Tibial nerve (tissue), 4 donors: ENCODE measurements around the gene PTPN22. TPM values are rescaled to one million over a fixed set of nuclear protein-coding genes. Genes with fewer than 3 reads are reported as not detected.
A peak's percentile ranks its signal among the peaks of the same experiment; 100 is the strongest.

ENCODE experiments used
- DNase-seq, 2 donors: peaks; one replicate each; pipeline ENCODE4 v3.0.0-alpha.2; 2019; ENCODE audit warnings: low spot score in 2 of 2
- H3K27ac ChIP-seq, 4 donors: fragments of 200-600 bp; sonication (generic) in 3 of 4; one replicate each; pipeline ENCODE4 v1.5.1; 2017 to 2019; ENCODE audit warnings: mild to moderate bottlenecking in 1 of 4
- H3K27me3 ChIP-seq, 2 donors: fragments of 200-600 bp; sonication (generic) in 1 of 2; one replicate each; pipeline versions ENCODE4 v1.5.1 to v1.6.0; 2017 to 2019
- H3K36me3 ChIP-seq, 3 donors: fragments of 200-600 bp; sonication (generic); one replicate each; pipeline ENCODE4 v1.5.1; 2018 to 2019
- H3K4me1 ChIP-seq, 4 donors: fragments of 200-600 bp; sonication (generic) in 3 of 4; one replicate each; pipeline ENCODE4 v1.5.1; 2017 to 2019
- H3K4me3 ChIP-seq, 4 donors: fragments of 200-600 bp; sonication (generic) in 3 of 4; one replicate each; pipeline ENCODE4 v1.5.1; 2017 to 2019; ENCODE audit warnings: mild to moderate bottlenecking in 1 of 4, moderate library complexity in 1 of 4
- H3K9me3 ChIP-seq, 4 donors: fragments of 200-600 bp; sonication (generic) in 3 of 4; one replicate each; pipeline ENCODE4 v1.5.1; 2017 to 2019
- EP300 ChIP-seq, 2 donors: sonication (generic); formaldehyde crosslinking; IDR thresholded peaks; one replicate each; pipeline ENCODE4 v1.6.1; 2017; ENCODE audit warnings: antibody characterized with exemption in 2 of 2, mild to moderate bottlenecking in 1 of 2
- POLR2A ChIP-seq, 2 donors: fragments of 450-650 bp; IDR thresholded peaks; one replicate each; pipeline ENCODE4 v1.6.1; 2017; ENCODE audit warnings: antibody characterized with exemption in 2 of 2, mild to moderate bottlenecking in 2 of 2, moderate library complexity in 2 of 2
- whole genome bisulfite sequencing, 2 donors: methylation state at CpG; one replicate each; pipeline ENCODE4 v1.1.5; 2018; 5-methylcytosine and 5-hydroxymethylcytosine counted together
- total RNA-seq, 4 donors: library from RNA; depleted of rRNA; stranded (reverse); fragments of >200 nt; gene quantifications; one replicate each; pipeline ENCODE4 v1.1.0, GENCODE V29; 2016
- TF ChIP-seq, protein P1 (sequence below), 5 experiments: fragments of 200-600 bp in 3 of 5; fragments of 450-650 bp in 2 of 5; sonication (generic) in 3 of 5; IDR thresholded peaks; one replicate each; pipeline ENCODE4 v1.5.1; 2016 to 2019; ENCODE audit warnings: antibody characterized with exemption in 5 of 5, mild to moderate bottlenecking in 3 of 5, moderate library complexity in 2 of 5

Gene PTPN22
- total RNA-seq, 4 donors from 2014 or later, result 2.3 to 4.9 (median 3.5) TPM

DNA sequence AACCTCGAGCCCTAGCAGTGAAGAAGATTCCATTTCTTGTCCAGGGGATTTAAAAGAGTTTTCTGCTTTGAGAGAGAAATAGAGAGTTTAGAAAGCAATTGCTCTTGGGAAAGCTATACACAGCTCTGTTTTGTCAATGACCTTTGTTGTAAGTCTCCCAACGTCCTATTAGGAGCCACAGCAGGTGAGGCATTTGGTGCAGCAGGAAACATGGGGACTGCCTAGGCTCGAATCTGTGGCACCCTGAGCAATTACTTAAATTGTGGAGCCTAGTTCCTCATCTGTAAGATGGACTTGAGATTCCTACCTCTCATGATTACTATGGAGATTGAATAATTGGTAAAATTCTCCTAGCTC is 41.8 kb upstream of the PTPN22 start:
- H3K36me3 ChIP-seq, result peaks cover 0 to 43% (median 9%) of the 10 kb centered on the region in 3 donors
- TF ChIP-seq POLR2A (IDR thresholded peaks at IDR 0.05) (no peak), EP300 (IDR thresholded peaks at IDR 0.05) (no peak)
- TF ChIP-seq, protein P1, sequence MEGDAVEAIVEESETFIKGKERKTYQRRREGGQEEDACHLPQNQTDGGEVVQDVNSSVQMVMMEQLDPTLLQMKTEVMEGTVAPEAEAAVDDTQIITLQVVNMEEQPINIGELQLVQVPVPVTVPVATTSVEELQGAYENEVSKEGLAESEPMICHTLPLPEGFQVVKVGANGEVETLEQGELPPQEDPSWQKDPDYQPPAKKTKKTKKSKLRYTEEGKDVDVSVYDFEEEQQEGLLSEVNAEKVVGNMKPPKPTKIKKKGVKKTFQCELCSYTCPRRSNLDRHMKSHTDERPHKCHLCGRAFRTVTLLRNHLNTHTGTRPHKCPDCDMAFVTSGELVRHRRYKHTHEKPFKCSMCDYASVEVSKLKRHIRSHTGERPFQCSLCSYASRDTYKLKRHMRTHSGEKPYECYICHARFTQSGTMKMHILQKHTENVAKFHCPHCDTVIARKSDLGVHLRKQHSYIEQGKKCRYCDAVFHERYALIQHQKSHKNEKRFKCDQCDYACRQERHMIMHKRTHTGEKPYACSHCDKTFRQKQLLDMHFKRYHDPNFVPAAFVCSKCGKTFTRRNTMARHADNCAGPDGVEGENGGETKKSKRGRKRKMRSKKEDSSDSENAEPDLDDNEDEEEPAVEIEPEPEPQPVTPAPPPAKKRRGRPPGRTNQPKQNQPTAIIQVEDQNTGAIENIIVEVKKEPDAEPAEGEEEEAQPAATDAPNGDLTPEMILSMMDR (IDR thresholded peaks at IDR 0.05), result no peak
- no peak overlapping the region for H3K4me3 ChIP-seq
- peak overlapping the region; percentile 9 to 59 (median 40) for H3K27ac ChIP-seq
- 56 to 58% methylated on average over 3 of the region's 3 CpGs for WGBS, 2 donors
- H3K27me3 ChIP-seq, result no peaks in the 10 kb centered on the region
- H3K9me3 ChIP-seq, result no peaks in the 10 kb centered on the region
- no peak for DNase-seq
- H3K4me1 ChIP-seq, result peaks cover 0 to 11% (median 0%) of the 10 kb centered on the region in 4 donors

DNA sequence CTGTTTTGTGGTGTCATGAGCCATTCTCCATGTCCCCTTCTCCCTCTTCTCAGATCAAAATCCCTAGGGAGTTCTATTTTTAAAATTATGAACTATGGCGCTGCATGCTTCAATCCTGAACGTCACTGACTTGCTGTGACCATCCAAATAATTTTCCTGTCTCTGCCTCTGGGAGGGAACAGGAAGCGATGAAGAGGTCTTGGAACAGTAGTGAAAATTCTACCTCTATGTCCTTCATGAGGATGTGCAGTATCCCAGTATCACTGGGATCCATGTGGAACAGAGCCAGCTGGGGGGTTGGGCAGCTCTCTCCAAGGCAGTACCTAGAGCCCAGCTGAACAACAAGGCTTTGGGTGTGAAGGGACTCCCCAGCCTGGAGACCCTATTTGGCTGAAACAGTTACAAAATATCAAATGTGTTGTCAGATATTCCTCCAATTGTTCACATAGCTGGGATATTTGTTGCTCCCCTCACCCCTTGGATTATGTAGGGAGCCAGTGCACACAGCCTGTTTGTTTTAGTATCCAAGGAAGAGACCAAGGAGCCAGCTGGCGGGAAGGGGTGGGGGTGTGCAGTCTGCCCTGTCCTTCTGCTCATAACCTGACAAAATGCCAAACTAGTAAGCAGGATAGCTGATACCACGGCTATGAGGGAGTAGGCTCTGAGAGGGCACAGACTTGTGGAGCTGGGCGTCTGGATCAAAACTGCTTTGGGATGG is 41.2 kb upstream of the PTPN22 start:
- H3K36me3 ChIP-seq, result peaks cover 0 to 48% (median 9%) of the 10 kb centered on the region in 3 donors
- no peak for TF ChIP-seq POLR2A (IDR thresholded peaks at IDR 0.05)
- no peak for TF ChIP-seq EP300 (IDR thresholded peaks at IDR 0.05)
- TF ChIP-seq, protein P1 (IDR thresholded peaks at IDR 0.05), result no peak
- peaks cover 0 to 11% (median 0%) of the 10 kb centered on the region in 4 donors for H3K4me1 ChIP-seq
- H3K27me3 ChIP-seq, result no peaks in the 10 kb centered on the region
- WGBS, 2 donors, result 41 to 51% methylated on average over 6 of the region's 6 CpGs
- no peaks in the 10 kb centered on the region for H3K9me3 ChIP-seq
- DNase-seq, result no peak
- no peak overlapping the region for H3K4me3 ChIP-seq
- peak overlapping the region; percentile 9 to 59 (median 40) for H3K27ac ChIP-seq

DNA sequence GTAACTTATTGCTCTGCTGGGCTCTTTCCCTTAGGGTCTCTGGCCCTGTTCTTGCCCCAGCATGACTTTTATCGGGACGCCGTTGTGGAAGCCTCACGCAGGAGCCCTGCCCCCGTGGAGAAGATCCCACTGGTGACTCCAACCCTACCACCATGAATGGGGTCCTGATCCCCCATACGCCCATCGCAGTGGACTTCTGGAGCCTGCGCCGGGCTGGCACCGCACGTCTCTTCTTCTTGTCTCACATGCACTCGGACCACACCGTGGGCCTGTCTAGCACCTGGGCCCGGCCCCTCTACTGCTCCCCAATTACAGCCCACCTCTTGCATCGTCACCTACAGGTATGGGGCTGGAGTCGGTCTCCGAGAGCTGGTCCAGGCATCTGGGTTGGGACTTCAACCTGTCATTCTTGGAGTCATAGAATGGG is 33.9 kb upstream of the PTPN22 start:
- WGBS, 2 donors, result 0 to 2% methylated on average over 15 of the region's 17 CpGs

DNA sequence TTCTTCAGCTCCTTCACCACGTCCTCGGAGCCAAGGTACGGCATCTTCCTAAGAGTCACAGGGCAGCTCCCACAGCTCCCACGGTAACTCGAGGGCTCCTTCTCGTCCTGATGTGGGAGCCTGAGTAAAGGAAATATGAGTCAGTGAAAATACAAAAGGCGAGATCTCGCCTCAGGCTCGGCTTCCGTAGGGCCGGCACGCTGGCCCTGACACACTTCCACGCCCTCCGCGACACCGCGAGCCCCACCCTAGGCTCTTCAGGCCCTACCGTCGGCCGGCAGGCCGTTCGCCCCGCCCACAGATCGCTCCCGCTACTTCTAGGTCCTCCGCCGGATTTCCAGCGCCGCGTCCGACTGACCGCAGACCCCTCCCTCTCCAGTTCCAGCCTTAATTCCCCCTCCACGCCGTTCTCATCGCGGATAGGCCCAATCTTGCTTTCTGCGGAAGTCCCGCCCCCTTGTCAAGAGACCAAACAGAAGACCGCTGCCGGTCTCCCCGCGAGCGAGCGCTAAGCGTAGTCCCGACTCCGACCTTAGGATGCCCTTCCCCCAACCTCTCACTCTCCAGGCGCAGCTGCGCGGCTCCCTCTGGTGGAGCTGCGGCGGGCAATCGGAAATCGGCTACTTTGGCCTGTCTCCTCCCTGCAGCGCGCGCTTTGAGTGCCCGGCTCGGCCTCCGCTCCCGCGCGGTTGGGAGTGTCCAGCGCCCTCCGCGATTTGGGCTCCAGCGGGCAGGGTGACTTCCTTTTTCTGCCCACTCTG is 33.3 kb upstream of the PTPN22 start, which contains the start of the genes AP4B1 and DCLRE1B:
Gene AP4B1 (minus strand): TSS at position 126 of the 761 bp plus-strand sequence. CDS start 82 bp downstream, at position 44.
Gene DCLRE1B (plus strand): TSS at position 653 of the 761 bp plus-strand sequence. CDS start 261 bp downstream, outside the sequence.
- H3K27ac ChIP-seq, result peak within 1 kb of the TSS; percentile 91 to 93 (median 92)
- H3K4me3 ChIP-seq, result peak within 1 kb of the TSS; percentile 77 to 81 (median 78)
- H3K27me3 ChIP-seq, result no peaks in the 10 kb centered on the region
- TF ChIP-seq, protein P1 (IDR thresholded peaks at IDR 0.05), result peak; percentile 73 to 96 (median 88)
- TF ChIP-seq POLR2A (IDR thresholded peaks at IDR 0.05) (peak; percentile 32 to 58), EP300 (IDR thresholded peaks at IDR 0.05) (peak; percentile 82 to 90)
- H3K4me1 ChIP-seq, result peaks cover 0 to 35% (median 16%) of the 10 kb centered on the region in 4 donors
- H3K36me3 ChIP-seq, result peaks cover 0 to 51% (median 0%) of the 10 kb centered on the region in 3 donors
- 0 to 2% methylated on average over 60 to 67 of the region's 67 CpGs for WGBS, 2 donors
- DNase-seq, result peak; percentile 96 to 97
- H3K9me3 ChIP-seq, result no peaks in the 10 kb centered on the region

More for the DNA sequence above, 33.9 kb upstream of the PTPN22 start:
- peak overlapping the region; percentile 77 to 81 (median 78) for H3K4me3 ChIP-seq
- peak overlapping the region; percentile 88 to 93 (median 92) for H3K27ac ChIP-seq
- peaks cover 0 to 51% (median 0%) of the 10 kb centered on the region in 3 donors for H3K36me3 ChIP-seq
- peaks cover 0 to 35% (median 16%) of the 10 kb centered on the region in 4 donors for H3K4me1 ChIP-seq
- TF ChIP-seq POLR2A (IDR thresholded peaks at IDR 0.05) (no peak), EP300 (IDR thresholded peaks at IDR 0.05) (no peak)
- TF ChIP-seq, protein P1 (IDR thresholded peaks at IDR 0.05), result no peak
- no peaks in the 10 kb centered on the region for H3K9me3 ChIP-seq
- no peaks in the 10 kb centered on the region for H3K27me3 ChIP-seq
- DNase-seq, result peak in 1 of 2 donors; percentile 8
